Measurements from ENCODE around the gene GDF9.
A peak's percentile ranks its signal among the peaks of the same experiment; 100 is the strongest.

The GDF9 gene

GRCh38 chr5:132825834-132826391, 40.4 kb downstream of the GDF9 start:
- H3K4me1 ChIP-seq (ENCODE audit: control insufficient read depth, insufficient read depth, low read length) = peaks cover 3% of the 10 kb centered on the region
- no peaks in the 10 kb centered on the region for H3K9me3 ChIP-seq (ENCODE audit: control insufficient read depth, insufficient read depth, low read length)
- H3K4me3 ChIP-seq (ENCODE audit: low read depth, low read length) = peak overlapping the region; percentile 59
- H3K9ac ChIP-seq (ENCODE audit: low read depth, low read length) = no peak overlapping the region
- peaks cover 76% of the 10 kb centered on the region for H3K27me3 ChIP-seq (ENCODE audit: control insufficient read depth, insufficient read depth, low read length)
- no peak overlapping the region for H3K27ac ChIP-seq (ENCODE audit: low read depth, low read length)
- no peaks in the 10 kb centered on the region for H3K36me3 ChIP-seq (ENCODE audit: control insufficient read depth, insufficient read depth, low read length)

- H3K4me3 ChIP-seq (ENCODE audit: low read depth, low read length) = peak overlapping the region; percentile 59
- H3K27ac ChIP-seq (ENCODE audit: low read depth, low read length) = no peak overlapping the region
- H3K9ac ChIP-seq (ENCODE audit: low read depth, low read length) = no peak overlapping the region; the same call in 1 of the 2 replicates
- H3K4me1 ChIP-seq (ENCODE audit: control insufficient read depth, insufficient read depth, low read length) = peaks cover 3% of the 10 kb centered on the region
- H3K36me3 ChIP-seq (ENCODE audit: control insufficient read depth, insufficient read depth, low read length) = no peaks in the 10 kb centered on the region
- peaks cover 71% of the 10 kb centered on the region for H3K27me3 ChIP-seq (ENCODE audit: control insufficient read depth, insufficient read depth, low read length)
- H3K9me3 ChIP-seq (ENCODE audit: control insufficient read depth, insufficient read depth, low read length) = no peaks in the 10 kb centered on the region
Observed at GRCh38 chr5:132825033-132825833, 41.0 kb downstream of the GDF9 start.

GRCh38 chr5:132824426-132824825, 41.8 kb downstream of the GDF9 start:
- Histone ChIP-seq H3K9me3 (ENCODE audit: control insufficient read depth, insufficient read depth, low read length) (no peaks in the 10 kb centered on the region), H3K27ac (ENCODE audit: low read depth, low read length) (no peak overlapping the region), H3K4me3 (ENCODE audit: low read depth, low read length) (no peak overlapping the region), H3K27me3 (ENCODE audit: control insufficient read depth, insufficient read depth, low read length) (peaks cover 63% of the 10 kb centered on the region), H3K4me1 (ENCODE audit: control insufficient read depth, insufficient read depth, low read length) (peaks cover 3% of the 10 kb centered on the region), H3K36me3 (ENCODE audit: control insufficient read depth, insufficient read depth, low read length) (no peaks in the 10 kb centered on the region), H3K9ac (ENCODE audit: low read depth, low read length) (no peak overlapping the region)

DNA sequence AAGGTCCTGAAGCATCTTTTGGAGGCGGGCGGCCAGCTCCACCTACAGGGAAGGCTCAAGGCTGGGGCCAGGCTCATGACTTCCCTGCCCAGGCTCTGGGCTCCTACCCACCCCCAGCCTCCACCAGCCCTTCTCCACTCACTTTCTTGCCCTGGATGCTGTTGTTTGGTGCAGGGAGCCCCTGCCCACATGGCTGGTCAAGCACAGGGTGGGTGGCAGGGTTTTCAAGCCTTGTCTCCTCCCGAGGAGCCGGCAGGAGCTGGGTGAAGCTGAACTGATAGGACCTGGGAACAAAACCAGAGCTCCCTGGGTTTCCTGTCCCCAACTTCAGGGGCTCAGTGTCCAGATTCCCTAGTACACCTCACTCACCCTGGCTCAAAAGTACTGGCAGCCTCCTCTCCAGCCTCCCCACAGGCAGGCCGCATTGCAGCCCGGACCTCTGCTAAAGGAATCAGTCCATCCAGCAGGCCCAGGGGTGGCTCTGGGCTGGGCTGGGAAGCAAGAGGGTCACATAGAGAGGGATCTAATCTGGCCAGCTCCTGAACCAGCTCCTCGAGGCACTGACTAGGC, 42.7 kb downstream of the GDF9 start:
- H3K4me3 ChIP-seq (ENCODE audit: low read depth, low read length) = peak overlapping the region; percentile 41; the same call in 1 of the 2 replicates
- no peaks in the 10 kb centered on the region for H3K9me3 ChIP-seq (ENCODE audit: control insufficient read depth, insufficient read depth, low read length)
- peak overlapping the region; percentile 53 for H3K27ac ChIP-seq (ENCODE audit: low read depth, low read length)
- no peaks in the 10 kb centered on the region for H3K36me3 ChIP-seq (ENCODE audit: control insufficient read depth, insufficient read depth, low read length)
- peaks cover 54% of the 10 kb centered on the region for H3K27me3 ChIP-seq (ENCODE audit: control insufficient read depth, insufficient read depth, low read length)
- peaks cover 3% of the 10 kb centered on the region for H3K4me1 ChIP-seq (ENCODE audit: control insufficient read depth, insufficient read depth, low read length)
- H3K9ac ChIP-seq (ENCODE audit: low read depth, low read length) = peak overlapping the region; percentile 54; the same call in 1 of the 2 replicates

GRCh38 chr5:132822650-132823480, 43.4 kb downstream of the GDF9 start:
- Histone ChIP-seq H3K4me3 (ENCODE audit: low read depth, low read length) (peak overlapping the region; percentile 41), H3K27me3 (ENCODE audit: control insufficient read depth, insufficient read depth, low read length) (peaks cover 49% of the 10 kb centered on the region), H3K36me3 (ENCODE audit: control insufficient read depth, insufficient read depth, low read length) (no peaks in the 10 kb centered on the region), H3K27ac (ENCODE audit: low read depth, low read length) (peak overlapping the region; percentile 53), H3K9me3 (ENCODE audit: control insufficient read depth, insufficient read depth, low read length) (no peaks in the 10 kb centered on the region), H3K4me1 (ENCODE audit: control insufficient read depth, insufficient read depth, low read length) (peaks cover 3% of the 10 kb centered on the region), H3K9ac (ENCODE audit: low read depth, low read length) (peak overlapping the region; percentile 54; the same call in 1 of the 2 replicates)

DNA sequence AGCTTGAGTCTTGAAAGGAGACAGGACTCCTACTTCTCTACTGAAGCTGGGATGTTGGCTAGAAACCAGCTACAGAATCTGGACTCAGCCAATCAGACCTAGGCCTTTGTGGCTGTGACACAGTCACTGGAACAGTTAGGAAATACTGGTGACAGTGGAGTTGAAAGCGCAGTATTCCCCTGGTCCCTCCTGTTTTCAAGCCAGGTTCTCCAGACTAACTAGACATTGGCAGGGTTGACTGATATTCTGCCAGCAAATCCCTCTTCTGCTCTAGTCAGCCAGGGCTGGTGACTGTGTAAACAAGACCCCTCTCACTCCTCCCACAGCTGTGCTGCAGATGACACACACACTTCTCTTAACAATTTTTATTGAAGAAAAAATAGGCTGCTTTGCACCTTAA, 44.5 kb downstream of the GDF9 start:
- H3K27ac ChIP-seq (ENCODE audit: low read depth, low read length) = no peak overlapping the region
- no peak overlapping the region for H3K4me3 ChIP-seq (ENCODE audit: low read depth, low read length)
- H3K36me3 ChIP-seq (ENCODE audit: control insufficient read depth, insufficient read depth, low read length) = no peaks in the 10 kb centered on the region
- no peaks in the 10 kb centered on the region for H3K9me3 ChIP-seq (ENCODE audit: control insufficient read depth, insufficient read depth, low read length)
- H3K4me1 ChIP-seq (ENCODE audit: control insufficient read depth, insufficient read depth, low read length) = peaks cover 3% of the 10 kb centered on the region
- H3K9ac ChIP-seq (ENCODE audit: low read depth, low read length) = no peak overlapping the region
- H3K27me3 ChIP-seq (ENCODE audit: control insufficient read depth, insufficient read depth, low read length) = peaks cover 46% of the 10 kb centered on the region

GRCh38 chr5:132821350-132821749, 44.9 kb downstream of the GDF9 start:
- Histone ChIP-seq H3K4me1 (ENCODE audit: control insufficient read depth, insufficient read depth, low read length) (peaks cover 3% of the 10 kb centered on the region), H3K27me3 (ENCODE audit: control insufficient read depth, insufficient read depth, low read length) (peaks cover 46% of the 10 kb centered on the region), H3K9me3 (ENCODE audit: control insufficient read depth, insufficient read depth, low read length) (no peaks in the 10 kb centered on the region), H3K36me3 (ENCODE audit: control insufficient read depth, insufficient read depth, low read length) (no peaks in the 10 kb centered on the region), H3K27ac (ENCODE audit: low read depth, low read length) (no peak overlapping the region), H3K4me3 (ENCODE audit: low read depth, low read length) (no peak overlapping the region), H3K9ac (ENCODE audit: low read depth, low read length) (no peak overlapping the region)

DNA sequence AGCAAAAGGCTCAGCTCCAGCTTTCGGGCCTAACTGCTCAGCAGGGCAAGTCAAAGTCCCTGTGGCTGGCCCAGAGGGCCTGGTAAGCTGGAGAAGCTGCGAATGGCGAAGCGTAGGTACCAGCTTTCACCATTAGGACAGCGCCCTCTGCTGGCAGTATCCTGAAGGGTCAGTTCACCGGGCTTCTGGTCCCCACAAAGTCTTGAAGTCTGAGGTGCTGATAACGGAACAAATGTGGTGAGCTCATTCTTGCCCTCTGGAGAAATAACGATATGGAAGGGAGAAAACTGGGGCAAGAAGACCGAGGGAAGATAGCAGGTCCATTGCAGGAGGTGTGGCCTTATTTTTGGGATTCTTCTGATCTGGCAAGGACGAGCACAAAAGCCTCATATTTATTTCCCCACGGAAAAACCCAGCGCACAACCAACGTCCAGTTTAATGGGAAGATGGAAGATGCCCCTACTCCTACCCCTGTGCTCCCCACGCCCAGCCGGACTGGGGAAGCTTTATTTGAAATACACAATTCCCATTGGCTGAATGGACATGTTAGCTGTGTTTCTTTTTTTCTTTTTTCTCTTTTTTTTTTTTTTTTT, 46.0 kb downstream of the GDF9 start:
- Histone ChIP-seq H3K9me3 (ENCODE audit: control insufficient read depth, insufficient read depth, low read length) (no peaks in the 10 kb centered on the region), H3K4me3 (ENCODE audit: low read depth, low read length) (no peak overlapping the region), H3K36me3 (ENCODE audit: control insufficient read depth, insufficient read depth, low read length) (no peaks in the 10 kb centered on the region), H3K4me1 (ENCODE audit: control insufficient read depth, insufficient read depth, low read length) (peaks cover 3% of the 10 kb centered on the region), H3K9ac (ENCODE audit: low read depth, low read length) (no peak overlapping the region), H3K27me3 (ENCODE audit: control insufficient read depth, insufficient read depth, low read length) (peaks cover 48% of the 10 kb centered on the region), H3K27ac (ENCODE audit: low read depth, low read length) (no peak overlapping the region)

- H3K9me3 ChIP-seq (ENCODE audit: control insufficient read depth, insufficient read depth, low read length) = no peaks in the 10 kb centered on the region
- no peak overlapping the region for H3K9ac ChIP-seq (ENCODE audit: low read depth, low read length)
- H3K4me1 ChIP-seq (ENCODE audit: control insufficient read depth, insufficient read depth, low read length) = peaks cover 3% of the 10 kb centered on the region
- H3K36me3 ChIP-seq (ENCODE audit: control insufficient read depth, insufficient read depth, low read length) = no peaks in the 10 kb centered on the region
- H3K27ac ChIP-seq (ENCODE audit: low read depth, low read length) = no peak overlapping the region
- no peak overlapping the region for H3K4me3 ChIP-seq (ENCODE audit: low read depth, low read length)
- peaks cover 48% of the 10 kb centered on the region for H3K27me3 ChIP-seq (ENCODE audit: control insufficient read depth, insufficient read depth, low read length)
Observed at GRCh38 chr5:132819468-132819867, 46.8 kb downstream of the GDF9 start.

GRCh38 chr5:132817011-132817410, 49.3 kb downstream of the GDF9 start:
- H3K27me3 ChIP-seq (ENCODE audit: control insufficient read depth, insufficient read depth, low read length) = peaks cover 62% of the 10 kb centered on the region
- H3K36me3 ChIP-seq (ENCODE audit: control insufficient read depth, insufficient read depth, low read length) = no peaks in the 10 kb centered on the region
- no peak overlapping the region for H3K4me3 ChIP-seq (ENCODE audit: low read depth, low read length)
- no peak overlapping the region for H3K9ac ChIP-seq (ENCODE audit: low read depth, low read length)
- 0 out of 2 replicates have a peak, but pooled peaks cover 3% of the 10 kb centered on the region for H3K4me1 ChIP-seq (ENCODE audit: control insufficient read depth, insufficient read depth, low read length)
- H3K9me3 ChIP-seq (ENCODE audit: control insufficient read depth, insufficient read depth, low read length) = no peaks in the 10 kb centered on the region
- H3K27ac ChIP-seq (ENCODE audit: low read depth, low read length) = no peak overlapping the region
